Ecto neural progenitor cell (in vitro differentiated cells): ENCODE results near the gene CAVIN3.
"Not testable (repeated sequence)": the region's sequence is repeated elsewhere in the genome, so short reads cannot be mapped to it uniquely, and the experiment has no call there.

Experiments used
- DNase-seq: peaks from one replicate; pipeline ENCODE4 v3.0.0-alpha.2; 2018; ENCODE audit warnings: low spot score

CAVIN3 gene

GRCh38 chr11:6323291-6323905, 3.1 kb upstream of the CAVIN3 start:
- DNase-seq: no peak

GRCh38 chr11:6321961-6322362, 1.7 kb upstream of the CAVIN3 start:
- no peak for DNase-seq

GRCh38 chr11:6321356-6321755, 1.1 kb upstream of the CAVIN3 start:
- no peak for DNase-seq

- DNase-seq: peak; percentile 85
These were observed 444 bp downstream of the CAVIN3 start for GRCh38 chr11:6319704-6320410.

GRCh38 chr11:6319001-6319703, 1.1 kb downstream of the CAVIN3 start:
- DNase-seq: peak; percentile 74

- no peak for DNase-seq
These were observed 2.1 kb downstream of the CAVIN3 start for GRCh38 chr11:6318204-6318603.

- DNase-seq: peak; percentile 76
These were observed 4.4 kb downstream of the CAVIN3 start for GRCh38 chr11:6315811-6316425.

- DNase-seq: no peak
These were observed 8.2 kb downstream of the CAVIN3 start for GRCh38 chr11:6312106-6312505.

- DNase-seq: no peak
These were observed 12.4 kb downstream of the CAVIN3 start for GRCh38 chr11:6307876-6308275.

GRCh38 chr11:6305297-6305696, 15.0 kb downstream of the CAVIN3 start:
- DNase-seq: no peak

GRCh38 chr11:6303661-6304060, 16.6 kb downstream of the CAVIN3 start:
- peak; percentile 56 for DNase-seq

- no peak for DNase-seq
These were observed 19.2 kb downstream of the CAVIN3 start for GRCh38 chr11:6301096-6301495.

GRCh38 chr11:6300325-6300724, 20.0 kb downstream of the CAVIN3 start:
- no peak for DNase-seq

GRCh38 chr11:6298605-6299004, 21.7 kb downstream of the CAVIN3 start:
- peak; percentile 80 for DNase-seq

- DNase-seq: no peak
These were observed 22.5 kb downstream of the CAVIN3 start for GRCh38 chr11:6297831-6298230.

GRCh38 chr11:6285019-6285418, 35.3 kb downstream of the CAVIN3 start:
- DNase-seq: no peak

GRCh38 chr11:6284250-6284649, 36.1 kb downstream of the CAVIN3 start:
- DNase-seq: no peak

GRCh38 chr11:6283453-6284023, 36.8 kb downstream of the CAVIN3 start:
- DNase-seq: no peak

GRCh38 chr11:6280809-6281208, 39.5 kb downstream of the CAVIN3 start:
- DNase-seq: not testable (repeated sequence)

GRCh38 chr11:6273188-6273587, 47.1 kb downstream of the CAVIN3 start:
- DNase-seq: no peak

- DNase-seq: no peak
These were observed 48.7 kb downstream of the CAVIN3 start for GRCh38 chr11:6271598-6271997.

GRCh38 chr11:6270584-6271246, 49.6 kb downstream of the CAVIN3 start:
- DNase-seq: no peak
